ENCODE data around the gene SRP54.

The SRP54 gene

DNA sequence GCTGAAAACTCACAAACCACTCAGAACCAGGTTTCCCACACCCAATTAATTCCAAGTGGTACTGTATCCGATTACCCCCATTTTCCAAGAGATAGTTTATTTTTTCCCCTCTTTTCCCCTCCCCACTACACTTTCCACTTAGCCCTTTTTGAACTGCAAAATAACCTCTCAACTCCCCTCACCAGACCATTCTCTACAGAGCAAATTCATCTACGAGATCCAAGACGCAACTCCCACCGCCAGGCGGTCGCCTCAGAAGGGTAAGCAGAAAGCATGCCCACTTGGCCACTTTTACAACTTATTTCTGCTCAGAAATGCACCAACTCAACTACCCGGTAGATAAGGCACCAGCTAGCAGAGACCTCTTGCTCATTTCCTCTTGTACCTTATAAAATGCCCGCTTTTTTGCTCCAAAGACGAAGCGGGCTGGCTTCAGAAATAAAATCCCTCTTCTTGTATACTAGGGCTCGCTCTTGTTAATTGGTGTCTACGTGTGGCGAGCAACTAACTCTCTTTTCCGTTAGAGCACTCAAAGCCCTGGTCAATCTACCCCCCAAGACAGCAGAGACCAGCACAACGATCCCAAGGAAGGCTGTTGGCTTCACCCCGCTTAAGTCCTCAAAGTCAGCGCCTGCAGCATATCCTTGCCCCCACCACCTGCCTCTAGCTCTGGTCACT, 910 bp upstream of the SRP54 start:
- Histone ChIP-seq H3K9me3 (replicated peaks in 1 of 2; ENCODE audit: control insufficient read depth in 2 of 2, insufficient read depth in 1 of 2, low read depth in 1 of 2, low read length in 2 of 2) (no peaks in the 10 kb centered on the region), H2BK15ac (ENCODE audit: low read length) (no peak overlapping the region), H3K9ac (ENCODE audit: low read depth, low read length, poor library complexity) (peak overlapping the region; percentile 71), H3K36me3 (replicated peaks in 1 of 2; ENCODE audit: control insufficient read depth in 2 of 2, insufficient read depth in 2 of 2, low read length in 2 of 2) (no peaks in the 10 kb centered on the region), H2AFZ (ENCODE audit: low read length) (peak overlapping the region; percentile 90), H3K4me3 (ENCODE audit: low read length in 2 of 2) (peak overlapping the region; percentile 66 to 85), H3K4me2 (ENCODE audit: insufficient read depth, low read length, poor library complexity, severe bottlenecking) (peak overlapping the region; percentile 87), H2AK5ac (ENCODE audit: low read depth, low read length) (no peak overlapping the region), H3K4me1 (ENCODE audit: control insufficient read depth in 2 of 2, insufficient read depth in 1 of 2, low read depth in 1 of 2, low read length in 2 of 2) (peaks cover 5 to 9% of the 10 kb centered on the region in 2 donors), H4K8ac (ENCODE audit: low read depth, low read length) (peak overlapping the region; percentile 92), H4K91ac (ENCODE audit: low read depth, low read length, poor library complexity) (no peak overlapping the region), H2BK120ac (ENCODE audit: low read depth, low read length) (no peak overlapping the region), H3K4ac (ENCODE audit: low read length) (no peak overlapping the region), H3K79me1 (ENCODE audit: low read depth, low read length) (peaks cover 3% of the 10 kb centered on the region), H3K18ac (ENCODE audit: low read length) (peak overlapping the region; percentile 96), H2BK5ac (ENCODE audit: low read length) (no peak overlapping the region), H2BK12ac (ENCODE audit: low read length) (no peak overlapping the region), H3K27me3 (ENCODE audit: control insufficient read depth in 3 of 3, insufficient read depth in 3 of 3, low read depth in 1 of 3, low read length in 3 of 3) (no peaks in the 10 kb centered on the region), H3K14ac (ENCODE audit: low read length) (no peak overlapping the region), H3K27ac (replicated peaks; ENCODE audit: low read length) (peak overlapping the region; percentile 93), H3K23ac (ENCODE audit: low read depth, low read length, poor library complexity) (peak overlapping the region; percentile 86)
- no peak for DNase-seq (ENCODE audit: low spot score)
- WGBS, 2 donors (ENCODE audit: extremely low coverage in 2 of 2, insufficient read length in 2 of 2, insufficient replicate concordance in 1 of 2), result no CpG with 5 or more reads among the region's 17 CpGs

DNA sequence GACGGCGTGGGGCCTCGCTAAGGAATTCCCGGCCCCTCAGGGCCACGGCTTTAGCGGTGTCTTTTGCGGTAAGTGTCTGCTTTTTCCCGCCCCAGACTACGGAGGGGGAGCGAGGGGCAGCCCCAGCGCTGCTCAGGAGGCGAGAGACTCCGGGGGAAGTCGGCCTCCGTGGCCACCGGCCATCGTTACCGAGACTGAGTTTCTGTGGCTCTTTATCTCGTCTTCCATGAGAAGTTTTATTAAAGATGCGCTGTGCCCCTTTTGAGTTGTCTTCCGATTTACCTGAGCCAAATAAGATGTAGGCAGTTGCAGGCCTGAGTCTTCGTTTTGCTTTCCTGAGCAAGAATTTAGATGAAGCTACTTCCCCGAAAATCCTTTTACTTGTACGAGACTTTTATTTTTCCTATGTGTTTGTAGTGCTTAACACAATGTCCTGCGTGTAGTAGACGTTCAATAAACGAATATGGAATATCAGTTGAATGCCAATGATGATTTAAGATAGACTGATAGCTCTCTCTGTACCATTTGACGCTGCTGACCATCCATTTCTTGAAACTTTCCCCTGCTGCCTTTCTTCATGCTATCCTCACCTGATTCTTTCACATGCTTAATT, 462 bp downstream of the SRP54 start:
- H4K91ac ChIP-seq (ENCODE audit: low read depth, low read length, poor library complexity), result no peak overlapping the region
- no peak overlapping the region for H2BK15ac ChIP-seq (ENCODE audit: low read length)
- H4K8ac ChIP-seq (ENCODE audit: low read depth, low read length), result no peak overlapping the region
- no peak overlapping the region for H3K23ac ChIP-seq (ENCODE audit: low read depth, low read length, poor library complexity)
- peak overlapping the region; percentile 66 to 91 for H3K4me3 ChIP-seq (ENCODE audit: low read length in 2 of 2)
- H2AK5ac ChIP-seq (ENCODE audit: low read depth, low read length), result no peak overlapping the region
- no peak overlapping the region for H2BK5ac ChIP-seq (ENCODE audit: low read length)
- H3K27ac ChIP-seq (replicated peaks; ENCODE audit: low read length), result peak overlapping the region; percentile 93
- peak overlapping the region; percentile 61 for H3K4me2 ChIP-seq (ENCODE audit: insufficient read depth, low read length, poor library complexity, severe bottlenecking)
- no CpG with 5 or more reads among the region's 28 CpGs for WGBS, 2 donors (ENCODE audit: extremely low coverage in 2 of 2, insufficient read length in 2 of 2, insufficient replicate concordance in 1 of 2)
- no peaks in the 10 kb centered on the region for H3K9me3 ChIP-seq (replicated peaks in 1 of 2; ENCODE audit: control insufficient read depth in 2 of 2, insufficient read depth in 1 of 2, low read depth in 1 of 2, low read length in 2 of 2)
- H2BK12ac ChIP-seq (ENCODE audit: low read length), result no peak overlapping the region
- DNase-seq (ENCODE audit: low spot score), result no peak
- H3K27me3 ChIP-seq (ENCODE audit: control insufficient read depth in 3 of 3, insufficient read depth in 3 of 3, low read depth in 1 of 3, low read length in 3 of 3), result no peaks in the 10 kb centered on the region
- no peak overlapping the region for H3K14ac ChIP-seq (ENCODE audit: low read length)
- peak overlapping the region; percentile 65 for H3K9ac ChIP-seq (ENCODE audit: low read depth, low read length, poor library complexity)
- no peak overlapping the region for H3K4ac ChIP-seq (ENCODE audit: low read length)
- H2BK120ac ChIP-seq (ENCODE audit: low read depth, low read length), result no peak overlapping the region
- no peaks in the 10 kb centered on the region for H3K36me3 ChIP-seq (replicated peaks in 1 of 2; ENCODE audit: control insufficient read depth in 2 of 2, insufficient read depth in 2 of 2, low read length in 2 of 2)
- H3K4me1 ChIP-seq (ENCODE audit: control insufficient read depth in 2 of 2, insufficient read depth in 1 of 2, low read depth in 1 of 2, low read length in 2 of 2), result peaks cover 5 to 9% of the 10 kb centered on the region in 2 donors
- H3K18ac ChIP-seq (ENCODE audit: low read length), result peak overlapping the region; percentile 78
- H2AFZ ChIP-seq (ENCODE audit: low read length), result peak overlapping the region; percentile 90
- peaks cover 4% of the 10 kb centered on the region for H3K79me1 ChIP-seq (ENCODE audit: low read depth, low read length)

DNA sequence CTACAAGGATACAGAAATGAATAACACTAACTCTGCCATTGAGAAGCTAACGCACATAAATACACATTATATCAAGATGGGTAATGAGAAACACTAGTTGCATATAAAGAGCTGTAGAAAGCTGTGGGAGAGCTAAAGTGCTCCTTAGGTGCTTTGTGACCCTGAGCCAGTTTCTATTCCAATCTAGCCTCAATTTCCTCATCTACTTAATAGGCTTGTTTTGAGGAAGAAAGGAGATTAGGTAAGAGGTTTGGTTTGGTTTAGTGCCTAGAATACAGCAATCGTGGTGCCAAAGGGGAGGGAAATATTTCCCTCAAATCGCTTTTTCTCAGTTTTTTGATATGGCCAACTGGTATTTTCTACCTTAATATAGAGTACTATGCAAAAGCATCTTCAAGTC, 994 bp downstream of the SRP54 start:
- no peak overlapping the region for H3K9ac ChIP-seq (ENCODE audit: low read depth, low read length, poor library complexity)
- H3K23ac ChIP-seq (ENCODE audit: low read depth, low read length, poor library complexity), result no peak overlapping the region
- no peaks in the 10 kb centered on the region for H3K9me3 ChIP-seq (replicated peaks in 1 of 2; ENCODE audit: control insufficient read depth in 2 of 2, insufficient read depth in 1 of 2, low read depth in 1 of 2, low read length in 2 of 2)
- no peak overlapping the region for H3K18ac ChIP-seq (ENCODE audit: low read length)
- no peak overlapping the region for H2BK15ac ChIP-seq (ENCODE audit: low read length)
- no peak overlapping the region for H3K4ac ChIP-seq (ENCODE audit: low read length)
- no CpG with 5 or more reads among the region's 3 CpGs for WGBS, 2 donors (ENCODE audit: extremely low coverage in 2 of 2, insufficient read length in 2 of 2, insufficient replicate concordance in 1 of 2)
- no peaks in the 10 kb centered on the region for H3K27me3 ChIP-seq (ENCODE audit: control insufficient read depth in 3 of 3, insufficient read depth in 3 of 3, low read depth in 1 of 3, low read length in 3 of 3)
- H2BK12ac ChIP-seq (ENCODE audit: low read length), result no peak overlapping the region
- H4K8ac ChIP-seq (ENCODE audit: low read depth, low read length), result no peak overlapping the region
- H4K91ac ChIP-seq (ENCODE audit: low read depth, low read length, poor library complexity), result no peak overlapping the region
- peaks cover 4% of the 10 kb centered on the region for H3K79me1 ChIP-seq (ENCODE audit: low read depth, low read length)
- no peak overlapping the region for H3K27ac ChIP-seq (replicated peaks; ENCODE audit: low read length)
- no peaks in the 10 kb centered on the region for H3K36me3 ChIP-seq (replicated peaks in 1 of 2; ENCODE audit: control insufficient read depth in 2 of 2, insufficient read depth in 2 of 2, low read length in 2 of 2)
- H3K4me2 ChIP-seq (ENCODE audit: insufficient read depth, low read length, poor library complexity, severe bottlenecking), result peak overlapping the region; percentile 61
- no peak overlapping the region for H2BK120ac ChIP-seq (ENCODE audit: low read depth, low read length)
- peak overlapping the region in 1 of 2 donors; percentile 66 for H3K4me3 ChIP-seq (ENCODE audit: low read length in 2 of 2)
- H2AK5ac ChIP-seq (ENCODE audit: low read depth, low read length), result no peak overlapping the region
- DNase-seq (ENCODE audit: low spot score), result no peak
- H3K4me1 ChIP-seq (ENCODE audit: control insufficient read depth in 2 of 2, insufficient read depth in 1 of 2, low read depth in 1 of 2, low read length in 2 of 2), result peaks cover 5 to 9% of the 10 kb centered on the region in 2 donors
- no peak overlapping the region for H3K14ac ChIP-seq (ENCODE audit: low read length)
- H2AFZ ChIP-seq (ENCODE audit: low read length), result no peak overlapping the region
- no peak overlapping the region for H2BK5ac ChIP-seq (ENCODE audit: low read length)

DNA sequence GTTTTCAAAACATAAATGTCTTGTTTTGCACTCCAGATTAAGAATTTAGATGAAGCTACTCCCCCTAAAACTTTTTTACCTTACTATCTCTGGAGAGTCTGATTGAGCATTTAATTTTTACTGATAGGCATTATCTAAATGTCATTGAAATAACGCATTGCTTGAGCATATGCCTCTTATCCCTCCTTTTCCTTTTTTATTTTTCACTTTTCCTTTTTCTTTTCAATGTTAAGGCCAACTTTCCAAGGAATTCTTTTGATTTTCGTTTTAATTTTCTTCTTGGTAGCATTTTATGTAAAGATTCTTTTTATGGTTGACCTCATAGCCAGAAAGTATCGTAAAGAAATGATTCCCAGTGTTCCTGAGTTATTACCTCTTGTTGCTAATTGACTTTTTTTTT, 2.9 kb downstream of the SRP54 start:
- Histone ChIP-seq H4K8ac (ENCODE audit: low read depth, low read length) (no peak overlapping the region), H3K9me3 (replicated peaks in 1 of 2; ENCODE audit: control insufficient read depth in 2 of 2, insufficient read depth in 1 of 2, low read depth in 1 of 2, low read length in 2 of 2) (no peaks in the 10 kb centered on the region), H3K36me3 (replicated peaks in 1 of 2; ENCODE audit: control insufficient read depth in 2 of 2, insufficient read depth in 2 of 2, low read length in 2 of 2) (no peaks in the 10 kb centered on the region), H3K4me2 (ENCODE audit: insufficient read depth, low read length, poor library complexity, severe bottlenecking) (no peak overlapping the region), H3K27me3 (ENCODE audit: control insufficient read depth in 3 of 3, insufficient read depth in 3 of 3, low read depth in 1 of 3, low read length in 3 of 3) (no peaks in the 10 kb centered on the region), H2BK5ac (ENCODE audit: low read length) (no peak overlapping the region), H2BK12ac (ENCODE audit: low read length) (no peak overlapping the region), H3K4me1 (ENCODE audit: control insufficient read depth in 2 of 2, insufficient read depth in 1 of 2, low read depth in 1 of 2, low read length in 2 of 2) (peaks cover 5 to 9% of the 10 kb centered on the region in 2 donors), H2AFZ (ENCODE audit: low read length) (no peak overlapping the region), H3K4ac (ENCODE audit: low read length) (no peak overlapping the region), H3K18ac (ENCODE audit: low read length) (no peak overlapping the region), H2BK15ac (ENCODE audit: low read length) (no peak overlapping the region), H4K91ac (ENCODE audit: low read depth, low read length, poor library complexity) (no peak overlapping the region), H3K9ac (ENCODE audit: low read depth, low read length, poor library complexity) (no peak overlapping the region), H2AK5ac (ENCODE audit: low read depth, low read length) (no peak overlapping the region), H3K23ac (ENCODE audit: low read depth, low read length, poor library complexity) (no peak overlapping the region), H2BK120ac (ENCODE audit: low read depth, low read length) (no peak overlapping the region), H3K27ac (replicated peaks; ENCODE audit: low read length) (no peak overlapping the region), H3K79me1 (ENCODE audit: low read depth, low read length) (peaks cover 2% of the 10 kb centered on the region), H3K4me3 (ENCODE audit: low read length in 2 of 2) (no peak overlapping the region), H3K14ac (ENCODE audit: low read length) (no peak overlapping the region)
- no CpG with 5 or more reads among the region's 3 CpGs for WGBS, 2 donors (ENCODE audit: extremely low coverage in 2 of 2, insufficient read length in 2 of 2, insufficient replicate concordance in 1 of 2)
- DNase-seq (ENCODE audit: low spot score), result no peak

Measured in neuronal stem cell (in vitro differentiated cells).